ENCODE data around the gene LARGE1. TPM values are rescaled to one million over a fixed set of nuclear protein-coding genes. Genes with fewer than 3 reads are reported as not detected.

Gene LARGE1
- total and polyA plus RNA-seq, 2 of the 4 experiments (the other 2 are of a cell fraction) = 6.2 to 12.4 TPM

DNA sequence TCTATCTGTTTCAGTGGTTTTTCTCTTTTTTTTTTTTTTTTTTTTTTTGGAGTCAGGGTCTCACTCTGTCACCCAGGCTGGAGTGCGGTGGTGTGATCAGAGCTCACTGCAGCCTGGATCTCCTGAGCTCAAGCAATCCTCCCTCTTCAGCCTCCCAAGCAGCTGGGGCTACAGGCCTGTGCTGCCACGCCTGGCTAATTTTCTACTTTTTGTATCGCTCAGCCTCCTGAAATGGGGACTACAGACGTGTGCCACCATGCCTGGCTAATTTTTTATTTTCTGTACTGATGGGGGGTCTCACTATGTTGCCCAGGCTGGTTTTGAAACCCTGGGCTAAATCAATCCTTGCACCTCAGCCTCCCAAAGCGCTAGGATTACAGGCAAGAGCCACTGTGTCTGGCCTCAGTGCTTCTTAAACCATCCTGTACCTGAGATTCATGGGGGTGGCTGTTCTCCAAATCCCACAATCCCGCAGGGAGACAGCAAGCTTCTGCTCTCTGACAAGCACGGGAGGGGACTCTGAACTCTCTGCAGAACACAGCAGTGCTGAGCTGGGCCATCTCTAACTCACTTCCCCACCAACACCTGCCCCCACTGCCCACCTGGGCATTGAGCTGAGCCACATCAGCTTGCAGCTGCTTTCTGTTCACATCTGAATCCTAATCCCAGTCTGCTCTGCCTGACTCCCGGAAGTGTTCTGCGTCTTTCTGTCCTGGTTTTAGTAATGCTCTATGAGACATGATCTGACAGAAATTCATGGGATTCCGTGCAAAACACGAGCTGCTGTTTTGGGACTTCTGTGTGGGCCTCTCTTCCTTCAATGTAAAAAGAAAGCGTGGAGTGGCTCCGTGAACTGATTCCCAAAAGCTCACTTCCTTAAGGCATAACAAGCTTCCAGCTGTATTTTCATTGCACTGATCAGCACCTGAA lies 400.0 kb downstream of the LARGE1 start (continued):
- TF ChIP-seq RAD21 (IDR thresholded peaks at IDR 0.05; ENCODE audit: low read length) (no peak), SMC3 (IDR thresholded peaks at IDR 0.05; ENCODE audit: low read depth, low read length) (no peak)

DNA sequence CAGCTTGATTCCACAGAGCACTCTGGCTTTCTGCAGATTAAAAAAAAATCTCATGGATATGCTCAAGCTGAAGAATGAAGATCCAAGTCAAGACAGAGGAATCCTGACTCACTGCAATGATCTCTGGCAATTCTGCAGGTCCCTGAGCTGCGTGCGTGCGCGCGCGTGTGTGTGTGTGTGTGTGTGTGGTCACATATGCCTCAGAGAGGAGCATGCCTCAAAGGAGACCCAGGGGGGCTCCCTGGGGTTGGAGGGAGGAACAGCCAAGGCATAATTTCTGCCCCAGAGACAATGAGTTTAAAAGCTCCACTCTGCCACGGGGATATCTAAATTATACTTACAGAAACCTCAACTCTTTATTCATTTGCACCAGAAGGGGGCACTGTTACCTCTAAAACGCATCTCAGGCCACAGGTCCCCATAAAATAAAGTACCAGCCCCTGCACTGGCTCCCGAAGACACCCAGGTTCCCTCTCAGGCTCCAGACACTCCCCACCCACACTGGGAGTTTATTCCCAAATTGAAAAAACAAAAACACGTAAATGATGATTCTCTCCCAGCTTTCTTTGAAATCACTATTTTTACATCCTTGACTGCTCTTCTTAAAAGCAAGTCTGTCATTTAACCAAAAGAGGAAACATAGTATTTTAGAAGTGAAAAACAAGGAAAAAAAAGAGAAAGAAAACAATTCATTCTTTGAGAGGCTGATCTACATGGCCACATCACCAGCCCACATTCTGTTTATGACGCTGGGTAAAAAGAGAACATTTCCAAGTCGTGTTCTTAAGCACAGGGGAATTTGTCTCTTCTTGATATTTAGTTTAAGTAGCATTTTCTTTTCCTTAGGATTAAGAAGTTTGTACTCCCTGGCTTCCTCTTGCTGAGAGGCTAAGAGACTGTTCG lies 401.0 kb downstream of the LARGE1 start:
- no TSS peak for BruUV-seq (replicated peaks)
- peaks cover 3% of the 10 kb centered on the region for H3K9me3 ChIP-seq (ENCODE audit: control insufficient read depth, insufficient read depth, low read length)
- peak; percentile 85 for ATAC-seq (ENCODE audit: low read depth)
- H3K18ac ChIP-seq (ENCODE audit: low read depth, low read length) = no peak overlapping the region
- WGBS, 2 experiments (ENCODE audit: extremely low coverage in 2 of 2, insufficient read length in 1 of 2) = no CpG with 5 or more reads among the region's 13 CpGs
- ChIA-PET CTCF (interaction anchor here (0.6 to 1.6 kb wide), 11 partner anchors 9 to 404 kb away, joined by 3 to 9 read pairs (median 3); no protein-coding TSS in a partner anchor), POLR2A (ENCODE audit: unreplicated experiment) (no interaction called here)
- no peak overlapping the region for H3K4ac ChIP-seq (ENCODE audit: low read depth, low read length)
- H3K4me3 ChIP-seq (ENCODE audit: insufficient read depth, low read depth, low read length) = no peak overlapping the region
- H3K4me1 ChIP-seq (ENCODE audit: control insufficient read depth, insufficient read depth, low read length) = 0 out of 2 replicates have a peak, but pooled peaks cover 1% of the 10 kb centered on the region
- H4K8ac ChIP-seq (ENCODE audit: low read depth in 2 of 2, low read length in 2 of 2) = no peak overlapping the region
- no peak overlapping the region for H2AK9ac ChIP-seq (replicated peaks; ENCODE audit: low read depth, low read length, poor library complexity)
- no peaks in the 10 kb centered on the region for H3K36me3 ChIP-seq (ENCODE audit: control insufficient read depth, insufficient read depth, low read length)
- peak overlapping the region; percentile 67; the same call in 1 of the 2 replicates for H3K4me2 ChIP-seq (ENCODE audit: low read depth, low read length)
- H2BK20ac ChIP-seq (ENCODE audit: low read depth, low read length) = no peak overlapping the region
- H4K91ac ChIP-seq (ENCODE audit: insufficient read depth, low read depth, low read length) = no peak overlapping the region
- DNase-seq = peak; percentile 61
- no peak overlapping the region for H2BK120ac ChIP-seq (ENCODE audit: low read depth, low read length)
- H3K14ac ChIP-seq (replicated peaks; ENCODE audit: low read depth, low read length) = no peak overlapping the region
- in situ Hi-C loops (cut with MboI; ENCODE audit: low sequenced_read_pairs) = loop anchor here (10.0 to 25.0 kb wide), 3 partner anchors 405 to 1635 kb away; partner anchors contain the start of gene LARGE1
- no peaks in the 10 kb centered on the region for H3K79me1 ChIP-seq (ENCODE audit: low read depth in 1 of 2, low read length in 2 of 2)
- H3K27ac ChIP-seq (ENCODE audit: insufficient read depth, low read length) = no peak overlapping the region
- no peak overlapping the region for H3K23ac ChIP-seq (ENCODE audit: low read depth, low read length)
- no peak overlapping the region for H2AK5ac ChIP-seq (ENCODE audit: low read depth, low read length)
- 0 out of 2 replicates have a peak, but pooled peaks cover 2% of the 10 kb centered on the region for H3K9me1 ChIP-seq (ENCODE audit: insufficient read depth, low read length)
- H4K5ac ChIP-seq (ENCODE audit: low read depth, low read length) = no peak overlapping the region
- no peak overlapping the region for H2BK15ac ChIP-seq (ENCODE audit: low read depth, low read length)
- H3K56ac ChIP-seq (ENCODE audit: extremely low read depth, insufficient read depth, low read length) = no peak overlapping the region
- H2AFZ ChIP-seq (replicated peaks; ENCODE audit: low read length, poor library complexity) = peak overlapping the region; percentile 18
- dilution Hi-C loops (cut with HindIII; ENCODE audit: low sequenced_read_pairs, unreplicated experiment) = no loop called here
- H4K20me1 ChIP-seq (ENCODE audit: insufficient read depth, low read length) = no peaks in the 10 kb centered on the region
- no peaks in the 10 kb centered on the region for H3K27me3 ChIP-seq (ENCODE audit: control insufficient read depth, insufficient read depth, low read length)
- H2BK5ac ChIP-seq (ENCODE audit: low read depth, low read length, poor library complexity, severe bottlenecking) = no peak overlapping the region
- no peak overlapping the region for H3K9ac ChIP-seq (ENCODE audit: low read depth, low read length)
- intact Hi-C loops (cut with micrococcal nuclease) = loop anchor here (1.0 to 10.0 kb wide), 6 partner anchors 60 to 1635 kb away; no protein-coding TSS in a partner anchor
- no peak for TF ChIP-seq CEBPB (IDR thresholded peaks at IDR 0.05; ENCODE audit: low read depth, low read length)
- TF ChIP-seq, protein P1, sequence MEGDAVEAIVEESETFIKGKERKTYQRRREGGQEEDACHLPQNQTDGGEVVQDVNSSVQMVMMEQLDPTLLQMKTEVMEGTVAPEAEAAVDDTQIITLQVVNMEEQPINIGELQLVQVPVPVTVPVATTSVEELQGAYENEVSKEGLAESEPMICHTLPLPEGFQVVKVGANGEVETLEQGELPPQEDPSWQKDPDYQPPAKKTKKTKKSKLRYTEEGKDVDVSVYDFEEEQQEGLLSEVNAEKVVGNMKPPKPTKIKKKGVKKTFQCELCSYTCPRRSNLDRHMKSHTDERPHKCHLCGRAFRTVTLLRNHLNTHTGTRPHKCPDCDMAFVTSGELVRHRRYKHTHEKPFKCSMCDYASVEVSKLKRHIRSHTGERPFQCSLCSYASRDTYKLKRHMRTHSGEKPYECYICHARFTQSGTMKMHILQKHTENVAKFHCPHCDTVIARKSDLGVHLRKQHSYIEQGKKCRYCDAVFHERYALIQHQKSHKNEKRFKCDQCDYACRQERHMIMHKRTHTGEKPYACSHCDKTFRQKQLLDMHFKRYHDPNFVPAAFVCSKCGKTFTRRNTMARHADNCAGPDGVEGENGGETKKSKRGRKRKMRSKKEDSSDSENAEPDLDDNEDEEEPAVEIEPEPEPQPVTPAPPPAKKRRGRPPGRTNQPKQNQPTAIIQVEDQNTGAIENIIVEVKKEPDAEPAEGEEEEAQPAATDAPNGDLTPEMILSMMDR (conservative IDR thresholded peaks at IDR 0.05; ENCODE audit: low read depth, low read length) = peak; percentile 73
- peak; percentile 79 for TF ChIP-seq RAD21 (IDR thresholded peaks at IDR 0.05; ENCODE audit: low read length)
- TF ChIP-seq SMC3 (IDR thresholded peaks at IDR 0.05; ENCODE audit: low read depth, low read length) = peak; percentile 72
- no peak for TF ChIP-seq FOS (IDR thresholded peaks at IDR 0.05; ENCODE audit: low read depth, low read length)
- TF ChIP-seq MAFK (IDR thresholded peaks at IDR 0.05; ENCODE audit: low read depth, low read length) = no peak

Data from IMR-90 (cell line).